GM03348 (cell line): ENCODE results near the gene PDPR.
"Not testable (repeated sequence)": the region's sequence is repeated elsewhere in the genome, so short reads cannot be mapped to it uniquely, and the experiment has no call there.

Experiments used
- DNase-seq: peaks from one replicate; pipeline ENCODE4 v3.0.0; 2012; ENCODE audit warnings: low spot score

Gene PDPR

DNA sequence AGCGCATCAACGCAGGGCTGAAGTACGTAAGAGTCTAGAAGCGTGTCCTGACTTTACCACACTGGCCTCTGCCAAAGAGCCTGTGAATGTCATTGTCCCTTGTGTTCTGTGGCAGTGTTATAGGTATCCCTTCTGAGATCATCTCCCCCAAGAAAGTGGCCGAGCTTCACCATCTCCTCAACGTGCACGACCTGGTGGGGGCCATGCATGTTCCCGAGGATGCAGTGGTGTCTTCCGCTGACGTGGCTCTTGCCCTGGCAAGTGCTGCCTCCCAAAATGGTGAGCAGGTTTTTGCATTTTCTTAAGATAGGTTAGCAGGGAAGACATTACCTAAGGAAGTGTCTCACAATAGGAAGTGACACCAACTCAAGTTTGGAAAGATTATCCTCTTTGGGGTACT, 14.7 kb downstream of the PDPR start:
- DNase-seq: not testable (repeated sequence)

DNA sequence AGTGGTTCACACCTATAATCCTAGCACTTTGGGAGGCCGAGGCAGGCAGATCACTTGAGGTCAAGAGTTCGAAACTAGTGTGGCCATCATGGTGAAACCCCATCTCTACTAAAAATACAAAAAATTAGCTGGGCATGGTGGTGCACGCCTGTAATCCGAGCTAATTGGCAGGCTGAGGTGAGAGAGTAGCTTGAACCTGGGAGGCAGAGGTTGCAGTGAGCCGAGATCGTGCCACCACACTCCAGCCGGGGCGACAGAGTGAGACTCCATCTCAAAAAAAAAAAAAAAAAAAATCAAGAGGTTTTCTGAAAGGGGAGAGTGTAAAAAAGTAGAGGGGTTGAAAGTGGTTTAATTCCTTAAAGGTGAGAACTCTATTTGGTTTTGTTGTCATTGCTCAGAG, 21.7 kb downstream of the PDPR start:
- not testable (repeated sequence) for DNase-seq

- DNase-seq: not testable (repeated sequence)
Observed at GRCh38 chr16:70136595-70136994, 22.5 kb downstream of the PDPR start.

DNA sequence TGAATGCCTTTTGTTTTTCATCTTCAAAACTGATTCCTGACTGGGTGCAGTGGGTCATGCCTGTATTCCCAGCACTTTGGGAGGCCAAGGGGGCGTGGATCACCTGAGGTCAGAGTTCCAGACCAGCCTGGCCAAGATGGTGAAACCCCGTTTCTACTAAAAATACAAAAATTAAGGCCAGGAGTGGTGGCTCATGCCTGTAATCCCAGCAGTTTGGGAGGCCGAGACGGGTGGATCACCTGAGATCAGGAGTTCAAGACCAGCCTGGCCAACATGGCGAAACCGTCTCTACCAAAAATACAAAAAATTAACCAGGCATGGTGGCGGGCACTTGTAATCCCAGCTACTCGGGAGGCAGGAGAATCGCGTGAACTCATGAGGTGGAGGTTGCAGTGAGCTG, 28.6 kb downstream of the PDPR start:
- DNase-seq: not testable (repeated sequence)

DNA sequence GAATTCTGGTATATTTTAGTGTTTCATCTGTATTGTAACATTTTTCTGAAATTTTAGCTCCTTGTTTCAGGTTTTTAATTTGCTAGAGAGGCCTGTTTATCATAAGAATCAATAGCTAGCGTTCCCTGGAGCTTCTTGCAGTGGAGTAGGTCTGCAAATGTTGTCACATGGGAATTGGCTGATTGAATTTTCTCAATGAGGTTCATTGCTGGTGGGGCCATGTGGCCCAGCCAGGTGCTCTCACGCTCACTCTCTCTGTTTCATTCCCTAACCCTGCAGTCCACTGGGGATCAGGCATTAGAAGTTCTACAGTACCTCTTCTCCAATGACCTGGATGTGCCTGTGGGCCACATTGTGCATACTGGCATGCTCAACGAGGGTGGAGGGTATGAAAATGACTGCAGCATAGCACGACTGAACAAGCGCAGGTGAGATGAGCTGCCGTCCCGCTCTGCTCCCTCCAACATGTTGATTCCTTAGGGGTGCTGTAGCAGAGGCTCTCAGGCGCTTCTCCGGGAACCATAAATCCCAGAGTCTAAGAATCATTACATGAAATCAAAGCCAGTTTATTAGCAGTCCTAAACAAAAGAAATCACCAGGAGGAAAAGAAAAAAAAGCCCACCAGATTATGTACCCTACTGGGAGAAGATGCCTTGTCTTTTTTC, 29.2 kb downstream of the PDPR start:
- not testable (repeated sequence) for DNase-seq

DNA sequence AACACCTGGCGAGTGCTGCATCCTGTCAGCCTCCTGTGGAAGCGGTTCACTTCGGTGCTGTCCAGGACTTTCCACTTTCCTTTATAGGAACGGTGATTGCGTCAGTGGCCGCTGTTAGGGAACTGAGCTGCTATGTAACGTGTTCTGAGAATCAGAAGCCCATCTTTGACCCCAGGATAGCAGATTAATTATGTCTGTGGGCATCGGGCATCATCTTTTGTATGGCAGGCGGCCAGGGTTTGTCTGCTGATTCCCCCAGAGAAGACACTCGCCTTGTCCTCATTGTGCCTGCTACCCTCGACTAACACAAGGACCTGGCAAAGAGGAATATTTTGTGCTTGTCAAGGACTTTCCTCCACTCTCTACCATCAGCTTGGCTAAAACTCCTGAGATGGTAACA, 33.7 kb downstream of the PDPR start:
- not testable (repeated sequence) for DNase-seq

- DNase-seq: not testable (repeated sequence)
Observed at GRCh38 chr16:70148453-70148852, 34.3 kb downstream of the PDPR start.

GRCh38 chr16:70149296-70149695, 35.2 kb downstream of the PDPR start:
- not testable (repeated sequence) for DNase-seq

DNA sequence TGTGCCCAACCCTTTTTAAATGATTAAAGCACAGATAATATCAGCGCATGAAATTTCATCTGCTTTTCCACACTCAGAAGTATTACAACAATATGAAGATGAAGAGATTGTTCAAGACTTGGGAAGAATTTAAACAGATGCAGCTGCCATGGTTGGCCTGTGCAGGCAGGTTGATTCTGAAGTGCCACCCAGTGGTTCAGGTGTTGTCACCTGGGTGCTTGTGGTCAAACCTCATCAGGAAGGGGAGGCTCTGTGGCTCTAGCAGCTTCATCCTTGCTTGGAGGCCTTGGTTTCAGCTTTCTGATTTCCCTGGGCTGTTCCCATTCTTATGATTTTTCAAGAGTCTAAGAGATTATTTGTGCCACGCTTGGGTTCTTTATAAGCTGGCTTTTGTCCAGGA, 37.3 kb downstream of the PDPR start:
- no peak for DNase-seq

GRCh38 chr16:70151941-70152509, 37.9 kb downstream of the PDPR start:
- DNase-seq: peak; percentile 15

DNA sequence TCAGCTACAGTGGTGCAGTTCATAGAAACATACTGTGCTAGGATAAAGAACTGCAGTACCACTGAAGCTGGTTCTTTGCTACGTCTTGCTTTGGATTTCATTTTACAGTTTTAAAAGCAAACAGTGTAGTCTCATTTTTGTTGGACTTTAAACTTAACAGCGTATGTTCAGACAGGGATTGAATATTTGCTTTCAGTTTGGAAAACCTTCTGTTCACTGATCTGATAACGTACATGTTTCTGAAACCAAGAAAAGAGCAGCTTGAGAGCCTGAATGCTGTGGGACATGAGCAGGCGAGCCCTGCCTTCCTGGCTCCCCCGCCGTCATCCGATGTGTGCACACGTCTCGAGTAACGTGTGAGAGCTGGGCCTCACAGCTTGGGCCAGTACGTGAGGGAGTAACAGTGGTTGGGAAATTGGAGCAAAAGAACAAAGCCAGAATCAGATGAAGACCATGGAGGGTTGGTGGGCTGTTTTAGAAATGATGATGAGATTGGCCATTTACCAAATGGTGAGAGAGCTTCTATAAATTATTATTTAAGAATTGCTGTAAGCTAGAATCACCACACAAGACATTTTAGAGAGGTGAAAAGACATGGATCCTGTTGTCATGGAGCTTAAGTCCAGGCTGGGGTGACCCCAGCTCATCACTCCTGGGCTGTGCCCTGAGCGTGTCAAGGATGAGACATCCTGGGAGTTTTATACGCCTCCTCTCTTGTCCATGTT, 38.6 kb downstream of the PDPR start:
- peak; percentile 11 for DNase-seq

DNA sequence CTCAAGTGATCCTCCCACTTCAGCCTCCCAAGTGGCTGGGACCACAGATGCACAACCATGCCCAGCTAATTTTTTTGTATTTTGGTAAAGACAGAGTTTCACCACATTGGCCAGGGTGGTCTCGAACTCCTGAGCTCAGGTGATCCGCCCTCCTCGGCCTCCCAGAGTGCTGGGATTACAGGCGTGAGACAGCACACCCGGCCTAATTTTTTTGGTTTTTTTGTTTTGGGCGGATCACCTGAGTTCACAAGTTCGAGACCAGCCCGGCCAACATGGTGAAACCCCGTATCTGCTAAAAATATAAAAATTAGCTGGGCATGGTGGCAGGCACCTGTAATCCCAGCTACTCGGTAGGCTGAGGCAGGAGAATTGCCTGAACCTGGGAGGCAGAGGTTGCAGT, 40.6 kb downstream of the PDPR start:
- DNase-seq: not testable (repeated sequence)

DNA sequence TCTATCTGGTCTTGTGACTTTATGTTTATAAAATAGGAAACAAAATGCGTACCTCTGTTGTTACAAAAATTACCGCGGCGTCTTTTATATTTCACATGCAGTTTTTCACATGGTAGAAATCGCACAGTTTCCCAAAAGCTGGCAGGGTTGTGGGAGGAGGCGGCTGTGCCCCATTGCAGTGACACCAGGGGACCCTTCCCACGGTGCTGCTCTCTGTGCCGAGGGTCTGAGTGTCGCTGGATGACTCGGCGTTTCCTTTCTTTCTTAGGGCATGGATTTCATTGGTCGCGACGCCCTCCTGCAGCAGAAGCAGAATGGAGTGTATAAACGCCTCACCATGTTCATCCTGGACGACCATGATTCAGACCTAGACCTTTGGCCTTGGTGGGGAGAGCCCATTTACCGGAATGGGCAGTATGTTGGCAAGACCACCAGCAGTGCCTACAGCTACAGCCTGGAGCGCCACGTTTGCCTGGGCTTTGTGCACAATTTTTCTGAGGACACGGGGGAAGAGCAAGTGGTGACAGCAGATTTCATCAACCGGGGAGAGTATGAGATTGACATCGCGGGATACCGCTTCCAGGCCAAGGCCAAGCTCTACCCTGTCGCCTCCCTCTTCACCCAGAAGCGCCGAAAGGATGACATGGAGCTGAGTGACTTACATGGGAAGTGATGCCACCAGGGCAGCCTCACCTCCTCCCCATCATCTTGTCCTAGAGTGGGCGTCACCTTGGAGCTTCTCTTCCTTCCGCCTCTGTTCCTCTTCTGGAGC, 42.3 kb downstream of the PDPR start:
- peak; percentile 8 for DNase-seq

GRCh38 chr16:70157105-70157476, 43.0 kb downstream of the PDPR start:
- no peak for DNase-seq

GRCh38 chr16:70157477-70158260, 43.5 kb downstream of the PDPR start:
- DNase-seq: no peak

- peak; percentile 13 for DNase-seq
Observed at GRCh38 chr16:70158261-70158939, 44.3 kb downstream of the PDPR start.

DNA sequence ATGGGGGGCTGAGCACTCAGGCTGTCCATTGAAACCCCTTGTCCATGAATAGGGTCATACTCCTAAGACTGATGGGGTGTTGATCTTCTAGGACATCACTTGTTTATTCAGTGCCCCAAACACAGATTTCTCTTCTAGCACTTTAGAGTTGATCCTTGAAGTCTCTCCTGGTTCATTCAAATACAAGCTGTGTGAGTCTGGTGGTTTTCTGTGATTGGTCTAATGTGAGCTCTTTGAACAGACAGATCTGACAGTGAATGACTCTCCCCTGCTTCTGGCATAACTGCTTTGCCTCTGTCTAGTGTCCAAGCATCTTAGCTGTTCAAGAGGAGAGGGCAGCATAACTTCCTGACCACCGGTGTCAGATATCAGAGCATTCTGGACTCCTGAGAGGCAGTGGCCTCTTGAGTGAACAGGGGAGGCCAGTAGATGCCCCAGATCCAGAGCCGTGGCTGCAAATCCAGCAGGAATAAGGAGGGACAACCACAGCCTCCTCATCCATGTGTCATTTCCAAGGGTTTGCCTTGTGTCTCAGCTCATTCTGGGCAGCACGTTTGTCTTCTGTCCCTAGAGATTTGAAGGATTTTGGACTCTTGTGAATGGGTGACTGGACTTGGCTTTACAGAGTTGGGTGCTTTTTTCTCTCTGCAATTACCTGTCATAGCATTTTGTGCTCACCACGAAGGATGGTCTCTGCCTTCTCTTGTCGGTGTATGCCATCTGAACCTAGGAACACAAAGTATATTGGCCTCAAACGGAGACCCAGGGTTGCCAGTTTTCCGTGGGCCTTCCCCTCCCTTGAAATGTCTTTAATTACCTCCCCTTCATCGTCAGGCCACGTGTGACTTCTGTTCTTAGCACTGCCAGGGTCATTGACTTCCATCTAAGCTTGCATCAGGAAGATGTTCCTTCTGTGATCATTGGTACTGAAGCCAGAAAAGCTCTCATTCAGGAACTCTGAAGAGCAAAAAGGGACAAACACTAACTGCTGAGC, 45.5 kb downstream of the PDPR start:
- peak; percentile 33 for DNase-seq

- DNase-seq: peak; percentile 7
Observed at GRCh38 chr16:70160388-70160787, 46.3 kb downstream of the PDPR start.

DNA sequence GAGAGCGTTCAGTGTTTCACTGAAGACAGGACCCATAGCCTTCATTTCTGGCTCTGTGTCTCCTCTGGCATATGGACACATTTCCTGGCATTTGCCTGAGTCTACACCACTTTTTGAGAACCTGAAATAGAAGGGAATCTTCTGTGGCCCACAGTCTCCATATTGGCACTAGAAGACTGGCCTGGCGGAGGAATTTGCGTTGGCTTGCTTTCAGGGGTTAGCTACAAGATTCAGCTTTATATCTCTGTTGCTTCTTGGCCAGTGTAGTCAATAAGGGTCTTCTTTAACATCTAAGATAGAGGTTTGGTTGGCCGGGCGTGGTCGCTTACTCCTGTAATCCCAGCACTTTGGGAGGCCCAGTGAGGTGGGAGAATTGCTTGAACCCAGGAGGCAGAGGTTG, 46.7 kb downstream of the PDPR start:
- no peak for DNase-seq

- peak; percentile 9 for DNase-seq
Observed at GRCh38 chr16:70161350-70161749, 47.2 kb downstream of the PDPR start.
